Activated CD4-positive, alpha-beta T cell treated with anti-CD3 and anti-CD28 coated beads, Interleukin-10, Interleukin-2, amounts not matched to agents 100 ng/mL and 50 ng/mL, durations not matched to agents 16 hours and 8 hours (primary cell): ENCODE results near the gene ZNF577.

Experiments used
- DNase-seq: peaks from one replicate; pipeline ENCODE4 v3.0.0-alpha.2; 2020

ZNF577 gene

DNA sequence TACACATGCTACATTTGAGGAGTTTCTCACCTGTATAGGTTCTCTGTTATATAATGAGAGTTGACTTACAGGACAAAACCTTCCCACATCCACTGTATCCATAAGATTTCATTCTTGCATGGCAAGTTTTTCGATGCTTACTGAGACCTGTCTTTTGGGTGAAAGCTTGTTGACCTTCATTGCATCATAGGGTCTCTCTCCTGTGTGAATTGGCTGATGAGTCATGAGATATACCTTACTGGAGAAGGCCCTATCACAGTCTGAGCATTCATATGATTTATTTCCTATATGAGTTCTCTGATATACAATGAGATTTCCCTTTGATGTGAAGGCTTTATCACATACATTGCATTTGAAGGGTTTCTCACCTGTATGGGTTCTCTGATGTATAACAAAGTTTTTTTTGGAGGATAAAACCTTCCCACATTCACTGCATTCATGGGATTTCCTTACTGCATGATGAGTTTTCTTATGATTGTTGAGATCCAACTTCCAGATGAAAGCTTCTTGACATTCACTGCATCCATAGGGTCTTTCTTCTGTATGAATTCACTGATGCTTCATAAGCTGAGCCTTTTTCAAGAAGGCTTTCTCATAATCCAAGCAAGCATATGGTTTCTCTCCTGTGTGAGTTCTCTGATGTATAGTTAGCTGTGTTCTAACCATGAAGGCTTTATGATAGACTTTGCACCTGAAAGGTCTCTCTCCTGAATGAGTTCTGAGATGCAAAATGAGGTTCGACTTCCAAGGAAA, 25.7 kb downstream of the ZNF577 start:
- DNase-seq, result no peak

GRCh38 chr19:51837145-51837544, 50.6 kb downstream of the ZNF577 start:
- DNase-seq, result no peak

GRCh38 chr19:51830274-51830673, 57.5 kb downstream of the ZNF577 start:
- no peak for DNase-seq

DNA sequence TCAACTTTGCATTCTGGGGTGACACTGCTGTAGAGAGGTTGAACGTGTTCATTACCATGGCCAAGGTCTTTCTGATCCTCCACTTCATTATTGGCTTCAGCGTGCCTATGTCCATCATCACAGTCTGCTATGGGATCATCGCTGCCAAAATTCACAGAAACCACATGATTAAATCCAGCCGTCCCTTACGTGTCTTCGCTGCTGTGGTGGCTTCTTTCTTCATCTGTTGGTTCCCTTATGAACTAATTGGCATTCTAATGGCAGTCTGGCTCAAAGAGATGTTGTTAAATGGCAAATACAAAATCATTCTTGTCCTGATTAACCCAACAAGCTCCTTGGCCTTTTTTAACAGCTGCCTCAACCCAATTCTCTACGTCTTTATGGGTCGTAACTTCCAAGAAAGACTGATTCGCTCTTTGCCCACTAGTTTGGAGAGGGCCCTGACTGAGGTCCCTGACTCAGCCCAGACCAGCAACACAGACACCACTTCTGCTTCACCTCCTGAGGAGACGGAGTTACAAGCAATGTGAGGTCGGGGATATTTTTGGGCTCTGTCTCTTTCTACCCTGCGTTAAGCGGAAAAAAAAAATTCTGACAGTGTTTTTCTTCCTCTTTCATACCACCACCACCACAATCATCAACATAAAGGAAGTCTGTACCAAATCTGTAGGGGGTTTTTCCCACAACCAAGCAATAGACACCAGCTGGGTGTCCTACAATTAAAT, 63.3 kb downstream of the ZNF577 start:
- no peak for DNase-seq

DNA sequence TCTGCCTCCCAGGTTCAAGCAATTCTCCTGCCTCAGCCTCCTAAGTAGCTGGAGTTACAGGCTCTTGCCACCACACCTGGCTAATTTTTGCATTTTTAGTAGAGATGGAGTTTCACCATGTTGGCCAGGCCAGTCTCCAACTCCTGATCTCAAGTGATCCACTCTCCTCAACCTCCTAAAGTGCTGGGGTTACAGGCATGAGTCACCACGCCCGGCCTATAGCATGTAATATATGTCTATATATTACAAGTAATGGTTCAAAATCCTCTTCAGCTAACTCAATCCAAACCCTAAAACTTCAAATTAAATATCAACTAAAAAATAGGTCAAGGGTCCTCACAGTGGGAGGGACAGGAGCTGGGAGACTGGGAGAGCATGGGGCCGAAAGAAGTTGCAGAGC, 64.8 kb downstream of the ZNF577 start:
- no peak for DNase-seq

DNA sequence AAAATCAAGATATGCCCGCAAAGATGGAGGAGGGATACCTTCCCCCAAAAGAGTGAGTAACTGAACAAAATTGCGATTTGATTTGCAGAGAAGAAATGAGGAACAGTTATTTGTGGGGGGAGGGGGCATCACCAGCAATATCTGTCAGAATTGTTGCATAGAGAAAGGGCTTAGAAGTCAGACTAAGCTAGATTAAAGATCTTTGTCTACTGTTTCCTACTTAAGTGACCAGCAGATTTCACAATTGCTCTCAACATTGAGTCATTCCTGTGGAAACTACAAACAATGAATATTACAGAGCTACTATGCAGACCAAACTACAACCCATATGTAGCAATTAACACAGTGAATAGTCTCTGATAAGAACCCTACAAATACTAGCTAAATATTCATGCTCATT, 65.4 kb downstream of the ZNF577 start:
- no peak for DNase-seq

DNA sequence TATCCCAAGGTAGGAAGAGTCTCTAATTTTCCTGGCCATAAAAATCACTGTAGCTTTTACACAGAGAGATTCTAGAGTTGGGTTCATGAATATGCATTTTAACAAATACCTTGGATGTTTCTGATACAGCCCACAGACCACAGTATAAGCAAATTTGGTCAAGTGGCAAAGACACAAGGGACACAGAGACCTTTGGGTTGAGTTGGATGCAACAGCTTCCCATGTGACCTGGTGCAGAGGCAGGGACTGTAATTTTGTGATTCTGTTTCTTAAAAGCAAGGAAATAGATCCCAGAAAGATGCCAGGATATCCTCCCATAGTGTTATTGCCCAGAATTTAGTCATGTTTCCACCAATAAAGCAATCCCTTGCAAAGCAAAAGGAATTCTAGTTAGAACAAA, 65.8 kb downstream of the ZNF577 start:
- no peak for DNase-seq

DNA sequence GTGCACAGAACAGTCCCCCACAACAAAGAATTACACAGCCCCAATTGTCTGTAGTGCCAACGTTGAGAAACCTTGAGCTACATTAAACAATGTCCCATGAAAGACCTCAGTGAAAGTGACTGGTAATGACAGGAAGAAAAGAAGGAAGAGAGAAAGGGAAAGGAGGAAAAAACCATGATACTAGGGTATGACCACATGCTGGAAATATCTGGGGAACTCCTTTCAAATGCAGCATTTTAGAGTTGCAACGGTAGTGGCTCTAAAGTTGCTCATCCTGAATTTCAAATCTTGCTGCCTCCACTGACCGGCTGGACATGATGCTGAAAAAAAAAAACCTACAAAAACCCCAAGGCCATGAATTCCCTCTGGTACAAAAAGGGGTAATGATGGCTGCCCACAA, 66.3 kb downstream of the ZNF577 start:
- no peak for DNase-seq
